PC-3 (cell line): ENCODE results near the gene SIL1. TPM values are rescaled to one million over a fixed set of nuclear protein-coding genes. Genes with fewer than 3 reads are reported as not detected.

Experiments
- ATAC-seq: fragments of 200-7000 bp; cut with Tn5 transposase; 2 replicates; pipeline ENCODE4 v1.9.1; 2020; ENCODE audit warnings: mild to moderate bottlenecking, moderate library complexity
- BruUV-seq: library from RNA; stranded (reverse); fragments of 400-500 nt; replicated peaks from 2 replicates; lab custom pipeline; 2021; lab: Mats Ljungman, UMichigan
- CTCF ChIA-PET: fragments of 300-600 bp; sonication (Branson Sonifier 250); formaldehyde crosslinking; loops from one replicate; lab custom pipeline; 2022; ENCODE audit warnings: antibody characterized with exemption; lab: Charles Lee
- POLR2A ChIA-PET: fragments of 300-600 bp; sonication (Branson Sonifier 250); formaldehyde crosslinking; loops from one replicate; lab custom pipeline; 2022; ENCODE audit warnings: antibody characterized with exemption; ENCODE audit not compliant: unreplicated experiment; lab: Charles Lee
- DNase-seq: peaks from one replicate; pipeline ENCODE4 v3.0.0-alpha.2; 2015
- H2AFZ ChIP-seq: fragments of 300-600 bp; sonication (generic); 2 replicates; pipeline ENCODE4 v1.6.0; 2016; ENCODE audit warnings: antibody characterized with exemption, low read length
- H3F3A ChIP-seq: fragments of 300-600 bp; sonication (generic); one replicate; pipeline ENCODE4 v1.6.0; 2017; ENCODE audit warnings: antibody characterized with exemption, low read length, control low read depth, mild to moderate bottlenecking; ENCODE audit not compliant: unreplicated experiment
- H3K27ac ChIP-seq: fragments of 300-600 bp; sonication (generic); 2 replicates; pipeline ENCODE4 v1.5.1; 2016; ENCODE audit warnings: mild to moderate bottlenecking, low read length
- H3K27me3 ChIP-seq: fragments of 300-600 bp; sonication (generic); 2 replicates; pipeline ENCODE4 v1.6.1; 2016; ENCODE audit warnings: low read length, mixed read lengths
- H3K36me3 ChIP-seq: fragments of 300-600 bp; sonication (generic); 2 replicates; pipeline ENCODE4 v1.6.1; 2016; ENCODE audit warnings: low read depth, mixed run types, low read length, mixed read lengths
- H3K4me1 ChIP-seq: fragments of 300-600 bp; sonication (generic); 2 replicates; pipeline ENCODE4 v1.5.1; 2016; ENCODE audit warnings: low read length; ENCODE audit not compliant: insufficient read depth
- H3K4me2 ChIP-seq: fragments of 300-600 bp; sonication (generic); 2 replicates; pipeline ENCODE4 v1.6.0; 2016; ENCODE audit warnings: low read length
- H3K4me3 ChIP-seq: fragments of 300-600 bp; sonication (generic); 2 replicates; pipeline ENCODE4 v1.5.1; 2016; ENCODE audit warnings: mild to moderate bottlenecking, low read length, mixed read lengths
- H3K79me2 ChIP-seq: fragments of 300-600 bp; sonication (generic); 2 replicates; pipeline ENCODE4 v1.6.1; 2017; ENCODE audit warnings: low read length, mixed read lengths
- H3K9ac ChIP-seq: fragments of 300-600 bp; sonication (generic); 2 replicates; pipeline ENCODE4 v1.6.0; 2016; ENCODE audit warnings: mild to moderate bottlenecking, low read length
- H3K9me2 ChIP-seq: fragments of 300-600 bp; sonication (generic); replicated peaks from 2 replicates; pipeline ENCODE4 v1.6.1; 2016; ENCODE audit warnings: mixed run types, low read length, mixed read lengths
- H3K9me3 ChIP-seq: fragments of 300-600 bp; sonication (generic); 2 replicates; pipeline ENCODE4 v1.6.1; 2016; ENCODE audit warnings: low read length, mixed read lengths
- H4K20me1 ChIP-seq: fragments of 300-600 bp; sonication (generic); 2 replicates; pipeline ENCODE4 v1.6.1; 2016; ENCODE audit warnings: low read length, mixed read lengths
- CTCF ChIP-seq: fragments of 300-600 bp; sonication (generic); conservative IDR thresholded peaks from 2 replicates; pipeline ENCODE4 v1.5.1; 2017; ENCODE audit warnings: antibody characterized with exemption, low read depth, mild to moderate bottlenecking, low read length
- EZH2 ChIP-seq: fragments of 300-600 bp; sonication (generic); IDR thresholded peaks from one replicate; pipeline ENCODE4 v1.6.1; 2017; ENCODE audit warnings: antibody characterized with exemption, mild to moderate bottlenecking, low read length; ENCODE audit not compliant: unreplicated experiment
- EZH2phosphoT487 ChIP-seq: fragments of 300-600 bp; sonication (generic); IDR thresholded peaks from 2 replicates; pipeline ENCODE4 v1.6.1; 2018; ENCODE audit warnings: mild to moderate bottlenecking, antibody characterized with exemption, low read length, borderline replicate concordance
- intact Hi-C: fragments of 100-400 bp; cut with micrococcal nuclease; formaldehyde crosslinking; loops from 2 replicates; pipeline ENCODE4 v1.9.0; 2023
- total RNA-seq: library from RNA; depleted of rRNA; stranded (reverse); fragments of >200 nt; gene quantifications from 2 replicates; pipeline ENCODE4 v1.2.3, GENCODE V29; 2014

The SIL1 gene
- total RNA-seq, 1 experiment from 2014 or later = 7.9 TPM

- intact Hi-C loops = no loop called here
- POLR2A ChIA-PET = no interaction called here
- Histone ChIP-seq H3K9me3 (no peaks in the 10 kb centered on the region), H3K9ac (no peak overlapping the region), H3K27ac (0 out of 2 replicates have a peak overlapping the region, but pooled peaks have one; percentile 6), H3K4me1 (peaks cover 9% of the 10 kb centered on the region), H3K79me2 (no peaks in the 10 kb centered on the region), H3K27me3 (no peaks in the 10 kb centered on the region), H3K4me2 (no peak overlapping the region; the same call in 1 of the 2 replicates), H3K9me2 (no peaks in the 10 kb centered on the region), H3K4me3 (no peak overlapping the region), H3F3A (no peaks in the 10 kb centered on the region), H3K36me3 (no peaks in the 10 kb centered on the region), H2AFZ (no peak overlapping the region), H4K20me1 (0 out of 2 replicates have a peak, but pooled peaks cover 5% of the 10 kb centered on the region)
- TF ChIP-seq CTCF (no peak), EZH2phosphoT487 (no peak), EZH2 (no peak)
- CTCF ChIA-PET = no interaction called here
- no peak for DNase-seq
- no TSS peak for BruUV-seq
- ATAC-seq = no peak
These were observed 171.0 kb downstream of the SIL1 start for GRCh38 chr5:139027150-139027549.

GRCh38 chr5:139025651-139026050 lies 172.5 kb downstream of the SIL1 start:
- no peak overlapping the region for H2AFZ ChIP-seq
- ATAC-seq = no peak
- no peak for TF ChIP-seq EZH2
- TF ChIP-seq EZH2phosphoT487 = no peak
- TF ChIP-seq CTCF = no peak
- ChIA-PET CTCF (no interaction called here), POLR2A (no interaction called here)
- BruUV-seq = no TSS peak
- no peak overlapping the region for H3K27ac ChIP-seq
- no peaks in the 10 kb centered on the region for H3F3A ChIP-seq
- H3K4me1 ChIP-seq = peaks cover 9% of the 10 kb centered on the region
- 0 out of 2 replicates have a peak, but pooled peaks cover 5% of the 10 kb centered on the region for H4K20me1 ChIP-seq
- no peaks in the 10 kb centered on the region for H3K36me3 ChIP-seq
- H3K4me3 ChIP-seq = no peak overlapping the region
- DNase-seq = no peak
- intact Hi-C loops = no loop called here
- H3K9me2 ChIP-seq = no peaks in the 10 kb centered on the region
- no peaks in the 10 kb centered on the region for H3K27me3 ChIP-seq
- no peak overlapping the region for H3K9ac ChIP-seq
- H3K4me2 ChIP-seq = no peak overlapping the region
- no peaks in the 10 kb centered on the region for H3K79me2 ChIP-seq
- no peaks in the 10 kb centered on the region for H3K9me3 ChIP-seq

GRCh38 chr5:139023286-139023685 lies 174.9 kb downstream of the SIL1 start:
- peaks cover 9% of the 10 kb centered on the region for H3K4me1 ChIP-seq
- H3K4me2 ChIP-seq = no peak overlapping the region
- H4K20me1 ChIP-seq = 0 out of 2 replicates have a peak, but pooled peaks cover 5% of the 10 kb centered on the region
- H3K9me2 ChIP-seq = no peaks in the 10 kb centered on the region
- CTCF ChIA-PET = no interaction called here
- no peaks in the 10 kb centered on the region for H3K79me2 ChIP-seq
- ATAC-seq (no peak), DNase-seq (no peak)
- H3F3A ChIP-seq = no peaks in the 10 kb centered on the region
- POLR2A ChIA-PET = no interaction called here
- H3K27me3 ChIP-seq = no peaks in the 10 kb centered on the region
- H3K9me3 ChIP-seq = no peaks in the 10 kb centered on the region
- intact Hi-C loops = no loop called here
- no peak for TF ChIP-seq EZH2
- TF ChIP-seq EZH2phosphoT487 = no peak
- no peak for TF ChIP-seq CTCF
- H2AFZ ChIP-seq = no peak overlapping the region
- H3K36me3 ChIP-seq = no peaks in the 10 kb centered on the region
- H3K27ac ChIP-seq = no peak overlapping the region
- no peak overlapping the region for H3K4me3 ChIP-seq
- H3K9ac ChIP-seq = no peak overlapping the region
- no TSS peak for BruUV-seq
